ENCODE measurements around the gene FOXP2. TPM values are rescaled to one million over a fixed set of nuclear protein-coding genes. Genes with fewer than 3 reads are reported as not detected.
"Not testable (repeated sequence)": the region's sequence is repeated elsewhere in the genome, so short reads cannot be mapped to it uniquely, and the experiment has no call there.

FOXP2 gene
- total RNA-seq, 1 donor from 2014 or later = 2.3 TPM

- ATAC-seq (ENCODE audit: poor library complexity); DNase-seq; intact Hi-C loops (cut with DNase I): not testable (repeated sequence)
Observed at GRCh38 chr7:114547346-114547745, 132.7 kb downstream of the FOXP2 start.

GRCh38 chr7:114548081-114548980, 133.7 kb downstream of the FOXP2 start:
- intact Hi-C loops (cut with DNase I) = no loop called here
- no peak for DNase-seq
- ATAC-seq (ENCODE audit: poor library complexity) = no peak

- no peak for DNase-seq
- intact Hi-C loops (cut with DNase I) = no loop called here
- ATAC-seq (ENCODE audit: poor library complexity) = peak; percentile 60
Observed at GRCh38 chr7:114554781-114555537, 140.3 kb downstream of the FOXP2 start.

GRCh38 chr7:114567416-114567815, 152.8 kb downstream of the FOXP2 start:
- DNase-seq (no peak), ATAC-seq (ENCODE audit: poor library complexity) (no peak)
- intact Hi-C loops (cut with DNase I) = no loop called here

GRCh38 chr7:114569220-114569619, 154.6 kb downstream of the FOXP2 start:
- ATAC-seq (ENCODE audit: poor library complexity) (no peak), DNase-seq (no peak)
- intact Hi-C loops (cut with DNase I) = no loop called here

- DNase-seq (no peak), ATAC-seq (ENCODE audit: poor library complexity) (peak; percentile 65)
- intact Hi-C loops (cut with DNase I) = no loop called here
Observed at GRCh38 chr7:114574384-114574783, 159.8 kb downstream of the FOXP2 start.

- DNase-seq (no peak), ATAC-seq (ENCODE audit: poor library complexity) (no peak)
- intact Hi-C loops (cut with DNase I) = no loop called here
Observed at GRCh38 chr7:114575098-114575497, 160.5 kb downstream of the FOXP2 start.

GRCh38 chr7:114580963-114581362, 166.3 kb downstream of the FOXP2 start:
- DNase-seq; ATAC-seq (ENCODE audit: poor library complexity); intact Hi-C loops (cut with DNase I): not testable (repeated sequence)

- DNase-seq = no peak
- ATAC-seq (ENCODE audit: poor library complexity) = no peak
- intact Hi-C loops (cut with DNase I) = no loop called here
Observed at GRCh38 chr7:114588506-114588905, 173.9 kb downstream of the FOXP2 start.

GRCh38 chr7:114589436-114589835, 174.8 kb downstream of the FOXP2 start:
- intact Hi-C loops (cut with DNase I) = no loop called here
- ATAC-seq (ENCODE audit: poor library complexity) (no peak), DNase-seq (no peak)

GRCh38 chr7:114590298-114590697, 175.7 kb downstream of the FOXP2 start:
- DNase-seq (no peak), ATAC-seq (ENCODE audit: poor library complexity) (no peak)
- intact Hi-C loops (cut with DNase I) = no loop called here

GRCh38 chr7:114598946-114599345, 184.3 kb downstream of the FOXP2 start:
- DNase-seq = no peak
- intact Hi-C loops (cut with DNase I) = no loop called here
- no peak for ATAC-seq (ENCODE audit: poor library complexity)

- DNase-seq (no peak), ATAC-seq (ENCODE audit: poor library complexity) (no peak)
- intact Hi-C loops (cut with DNase I) = no loop called here
Observed at GRCh38 chr7:114606100-114606499, 191.5 kb downstream of the FOXP2 start.

GRCh38 chr7:114608822-114609221, 194.2 kb downstream of the FOXP2 start:
- DNase-seq; intact Hi-C loops (cut with DNase I); ATAC-seq (ENCODE audit: poor library complexity): not testable (repeated sequence)

- intact Hi-C loops (cut with DNase I) = no loop called here
- DNase-seq (no peak), ATAC-seq (ENCODE audit: poor library complexity) (no peak)
Observed at GRCh38 chr7:114620208-114620607, 205.6 kb downstream of the FOXP2 start.

- ATAC-seq (ENCODE audit: poor library complexity) (no peak), DNase-seq (no peak)
- intact Hi-C loops (cut with DNase I) = no loop called here
Observed at GRCh38 chr7:114622221-114622620, 207.6 kb downstream of the FOXP2 start.

- intact Hi-C loops (cut with DNase I) = no loop called here
- no peak for ATAC-seq (ENCODE audit: poor library complexity)
- DNase-seq = no peak
Observed at GRCh38 chr7:114623146-114623545, 208.5 kb downstream of the FOXP2 start.

GRCh38 chr7:114627231-114627630, 212.6 kb downstream of the FOXP2 start:
- no peak for ATAC-seq (ENCODE audit: poor library complexity)
- no peak for DNase-seq
- intact Hi-C loops (cut with DNase I) = no loop called here

GRCh38 chr7:114628362-114628761, 213.7 kb downstream of the FOXP2 start:
- ATAC-seq (ENCODE audit: poor library complexity) (no peak), DNase-seq (no peak)
- intact Hi-C loops (cut with DNase I) = no loop called here

- ATAC-seq (ENCODE audit: poor library complexity) (no peak), DNase-seq (no peak)
- intact Hi-C loops (cut with DNase I) = no loop called here
Observed at GRCh38 chr7:114629762-114630161, 215.1 kb downstream of the FOXP2 start.
